ENCODE data around the gene THRB. TPM values are rescaled to one million over a fixed set of nuclear protein-coding genes. Genes with fewer than 3 reads are reported as not detected.

THRB gene
- total RNA-seq, 1 experiment from 2014 or later, result not detected

DNA sequence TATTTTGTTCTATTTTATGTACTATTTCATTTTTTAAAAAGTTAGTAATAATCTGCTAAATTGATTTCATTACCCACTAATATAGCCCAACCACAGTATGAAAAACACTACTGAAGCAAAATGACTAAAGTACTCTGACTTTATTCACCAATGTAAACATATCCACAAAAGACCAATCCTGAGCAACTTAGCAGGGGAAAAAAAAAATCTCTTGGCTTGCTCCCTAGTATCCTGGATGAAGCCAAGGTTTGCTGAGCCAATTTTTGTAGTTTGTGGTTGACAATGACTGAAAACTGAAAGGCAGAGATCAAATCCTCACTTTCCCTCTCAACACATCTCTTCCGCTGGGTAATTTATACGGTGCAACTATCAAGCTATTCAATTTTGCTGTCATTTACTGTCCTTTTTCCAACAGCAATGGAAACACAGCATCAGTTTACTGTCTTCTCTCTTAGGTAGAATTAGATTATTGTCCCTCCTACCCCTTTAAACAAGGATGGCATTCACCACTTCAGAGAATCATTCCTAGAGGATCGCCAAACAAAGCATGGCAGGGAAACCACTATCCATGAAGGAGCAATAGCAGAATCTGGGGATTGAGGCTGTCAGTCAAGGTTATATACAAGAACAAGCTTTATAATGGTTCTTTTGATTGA is 149.7 kb downstream of the THRB start:
- Histone ChIP-seq H3K4me3 (ENCODE audit: low read length) (no peak overlapping the region), H3K4me2 (ENCODE audit: low read depth, low read length, poor library complexity, severe bottlenecking) (no peak overlapping the region), H2AFZ (ENCODE audit: low read length) (no peak overlapping the region), H3K36me3 (ENCODE audit: insufficient read depth, low read length) (no peaks in the 10 kb centered on the region), H3K27ac (ENCODE audit: low read length) (no peak overlapping the region), H4K20me1 (ENCODE audit: insufficient read depth, low read depth, low read length) (no peaks in the 10 kb centered on the region), H3K9ac (ENCODE audit: low read length) (no peak overlapping the region), H3K4me1 (ENCODE audit: low read length) (no peaks in the 10 kb centered on the region), H3K9me2 (replicated peaks; ENCODE audit: insufficient read depth, low read length) (no peaks in the 10 kb centered on the region), H3K27me3 (ENCODE audit: low read length) (no peaks in the 10 kb centered on the region), H3K9me3 (ENCODE audit: low read length) (no peaks in the 10 kb centered on the region), H3K79me2 (ENCODE audit: low read length) (no peaks in the 10 kb centered on the region)
- DNase-seq, result no peak

DNA sequence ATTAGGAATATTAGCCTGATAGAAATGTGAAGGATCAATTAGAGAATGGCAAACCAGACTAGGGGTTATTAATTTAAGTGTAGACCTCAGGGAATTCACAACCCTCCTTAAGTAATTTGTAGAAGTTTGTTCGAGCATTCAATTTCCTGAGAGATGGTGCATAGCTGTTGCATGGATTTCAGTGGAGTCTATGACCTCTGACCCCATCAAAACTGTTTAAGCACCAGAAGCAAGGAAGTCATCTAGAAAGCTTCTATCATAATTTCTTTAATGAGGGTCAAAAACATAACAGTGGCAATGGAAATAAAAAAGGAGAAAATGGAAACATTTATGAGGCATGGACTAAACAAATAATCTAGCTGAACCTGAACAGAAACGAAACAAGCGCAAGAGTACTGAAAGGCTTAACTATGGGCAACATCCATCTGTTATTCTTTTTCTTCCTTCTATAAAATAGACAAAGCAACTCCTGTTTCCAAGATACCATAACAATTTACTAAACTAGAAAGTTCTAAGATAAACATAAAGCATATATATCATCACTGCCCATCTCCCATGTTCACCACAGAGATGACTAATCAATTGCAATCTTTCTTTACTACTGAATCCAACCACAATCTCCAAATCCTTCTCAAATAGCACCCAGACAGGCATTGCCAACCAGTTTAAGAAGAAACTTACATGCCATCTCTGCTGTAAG is 151.4 kb downstream of the THRB start:
- Histone ChIP-seq H3K4me2 (ENCODE audit: low read depth, low read length, poor library complexity, severe bottlenecking) (no peak overlapping the region), H3K4me1 (ENCODE audit: low read length) (no peaks in the 10 kb centered on the region), H3K9ac (ENCODE audit: low read length) (no peak overlapping the region), H4K20me1 (ENCODE audit: insufficient read depth, low read depth, low read length) (no peaks in the 10 kb centered on the region), H3K9me2 (replicated peaks; ENCODE audit: insufficient read depth, low read length) (no peaks in the 10 kb centered on the region), H3K79me2 (ENCODE audit: low read length) (no peaks in the 10 kb centered on the region), H3K36me3 (ENCODE audit: insufficient read depth, low read length) (no peaks in the 10 kb centered on the region), H2AFZ (ENCODE audit: low read length) (no peak overlapping the region), H3K27ac (ENCODE audit: low read length) (no peak overlapping the region), H3K9me3 (ENCODE audit: low read length) (no peaks in the 10 kb centered on the region), H3K27me3 (ENCODE audit: low read length) (no peaks in the 10 kb centered on the region), H3K4me3 (ENCODE audit: low read length) (no peak overlapping the region)
- DNase-seq, result no peak

DNA sequence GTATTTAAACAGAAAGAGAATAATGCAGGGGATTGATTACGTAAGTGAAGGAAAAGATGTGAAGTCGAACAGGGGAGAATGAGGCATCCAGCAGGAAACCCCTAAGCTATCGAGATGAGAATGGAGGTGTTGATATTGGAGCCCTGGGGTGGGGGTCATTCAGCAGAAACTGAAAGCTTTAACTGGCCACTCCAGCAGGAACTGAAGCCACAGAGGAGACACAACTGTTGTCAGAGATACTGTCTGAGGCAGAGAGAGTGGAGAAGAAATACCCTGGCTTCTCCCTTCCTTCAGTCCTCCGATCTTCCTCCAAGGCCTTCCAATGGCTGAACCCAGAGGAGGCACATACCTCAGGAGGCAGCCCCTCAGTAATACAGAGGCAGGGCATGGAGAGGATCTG is 152.4 kb downstream of the THRB start:
- Histone ChIP-seq H3K4me2 (ENCODE audit: low read depth, low read length, poor library complexity, severe bottlenecking) (no peak overlapping the region), H3K9ac (ENCODE audit: low read length) (no peak overlapping the region), H2AFZ (ENCODE audit: low read length) (no peak overlapping the region), H3K27me3 (ENCODE audit: low read length) (no peaks in the 10 kb centered on the region), H3K36me3 (ENCODE audit: insufficient read depth, low read length) (no peaks in the 10 kb centered on the region), H4K20me1 (ENCODE audit: insufficient read depth, low read depth, low read length) (no peaks in the 10 kb centered on the region), H3K27ac (ENCODE audit: low read length) (no peak overlapping the region), H3K4me3 (ENCODE audit: low read length) (no peak overlapping the region), H3K79me2 (ENCODE audit: low read length) (no peaks in the 10 kb centered on the region), H3K9me3 (ENCODE audit: low read length) (no peaks in the 10 kb centered on the region), H3K9me2 (replicated peaks; ENCODE audit: insufficient read depth, low read length) (no peaks in the 10 kb centered on the region), H3K4me1 (ENCODE audit: low read length) (no peaks in the 10 kb centered on the region)
- no peak for DNase-seq

DNA sequence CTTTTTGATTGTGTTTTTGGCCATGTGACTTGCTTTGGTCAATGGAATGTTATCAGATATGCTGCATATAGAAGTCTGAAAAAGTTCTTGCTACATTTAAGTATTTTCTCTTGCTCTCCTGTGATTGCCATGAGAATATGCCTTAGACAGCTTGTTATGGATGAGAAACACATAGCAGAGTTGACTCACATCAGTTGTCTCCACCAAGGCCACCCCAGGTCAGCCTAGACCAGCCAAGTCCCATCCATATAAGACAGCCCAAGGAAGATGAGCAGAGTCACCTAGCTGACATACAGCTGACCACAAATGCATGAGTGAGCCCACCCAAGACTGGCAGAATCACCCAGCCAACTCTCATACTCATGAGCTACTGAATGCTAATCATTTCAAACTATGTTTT is 153.0 kb downstream of the THRB start:
- Histone ChIP-seq H2AFZ (ENCODE audit: low read length) (no peak overlapping the region), H3K79me2 (ENCODE audit: low read length) (no peaks in the 10 kb centered on the region), H4K20me1 (ENCODE audit: insufficient read depth, low read depth, low read length) (no peaks in the 10 kb centered on the region), H3K4me3 (ENCODE audit: low read length) (no peak overlapping the region), H3K9ac (ENCODE audit: low read length) (no peak overlapping the region), H3K9me2 (replicated peaks; ENCODE audit: insufficient read depth, low read length) (no peaks in the 10 kb centered on the region), H3K27ac (ENCODE audit: low read length) (no peak overlapping the region), H3K27me3 (ENCODE audit: low read length) (no peaks in the 10 kb centered on the region), H3K36me3 (ENCODE audit: insufficient read depth, low read length) (no peaks in the 10 kb centered on the region), H3K4me2 (ENCODE audit: low read depth, low read length, poor library complexity, severe bottlenecking) (no peak overlapping the region), H3K9me3 (ENCODE audit: low read length) (no peaks in the 10 kb centered on the region), H3K4me1 (ENCODE audit: low read length) (no peaks in the 10 kb centered on the region)
- DNase-seq, result no peak

DNA sequence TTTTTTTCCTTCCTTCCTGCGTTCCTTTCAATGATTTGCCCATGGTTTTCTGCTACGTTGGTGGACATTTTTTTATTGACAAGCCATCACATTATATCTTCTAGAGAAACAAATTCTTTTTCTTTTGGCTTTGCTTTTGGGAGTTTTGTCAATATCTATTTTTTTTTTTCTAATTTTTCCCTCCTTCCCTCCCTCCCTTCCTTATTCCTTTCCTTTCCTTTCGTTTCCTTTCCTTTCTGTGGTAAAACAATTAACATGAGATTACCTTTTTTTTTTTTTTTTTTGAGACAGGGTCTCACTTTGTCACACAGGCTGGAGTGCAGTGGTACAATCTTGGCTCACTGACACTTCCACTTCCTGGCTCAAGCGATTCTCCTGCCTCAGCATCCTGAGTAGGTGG is 153.7 kb downstream of the THRB start:
- Histone ChIP-seq H3K27ac (ENCODE audit: low read length) (no peak overlapping the region), H3K36me3 (ENCODE audit: insufficient read depth, low read length) (no peaks in the 10 kb centered on the region), H3K4me2 (ENCODE audit: low read depth, low read length, poor library complexity, severe bottlenecking) (no peak overlapping the region), H3K4me1 (ENCODE audit: low read length) (no peaks in the 10 kb centered on the region), H4K20me1 (ENCODE audit: insufficient read depth, low read depth, low read length) (no peaks in the 10 kb centered on the region), H3K4me3 (ENCODE audit: low read length) (no peak overlapping the region), H3K9me3 (ENCODE audit: low read length) (no peaks in the 10 kb centered on the region), H3K27me3 (ENCODE audit: low read length) (no peaks in the 10 kb centered on the region), H3K9me2 (replicated peaks; ENCODE audit: insufficient read depth, low read length) (no peaks in the 10 kb centered on the region), H2AFZ (ENCODE audit: low read length) (no peak overlapping the region), H3K79me2 (ENCODE audit: low read length) (no peaks in the 10 kb centered on the region), H3K9ac (ENCODE audit: low read length) (no peak overlapping the region)
- DNase-seq, result no peak

DNA sequence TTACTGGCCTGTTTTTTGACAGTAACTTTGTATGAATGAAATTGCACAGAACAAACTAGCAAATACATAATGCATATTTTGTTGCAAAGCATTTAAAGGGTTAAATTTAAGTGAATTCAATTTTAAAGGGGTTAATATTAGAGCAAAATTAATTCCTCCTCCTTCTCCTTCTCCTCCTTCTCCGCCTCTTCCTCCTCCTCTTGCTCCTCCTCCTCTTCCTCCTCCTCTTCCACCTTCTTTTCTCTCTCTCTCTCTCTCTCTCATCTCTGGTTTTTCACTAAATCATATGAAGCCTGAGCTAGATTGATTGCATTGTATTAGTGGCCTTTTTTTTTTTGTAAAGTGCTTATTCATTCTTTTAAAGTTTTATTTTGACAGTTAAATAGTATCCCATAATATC is 154.5 kb downstream of the THRB start:
- no peak overlapping the region for H2AFZ ChIP-seq (ENCODE audit: low read length)
- H3K36me3 ChIP-seq (ENCODE audit: insufficient read depth, low read length), result no peaks in the 10 kb centered on the region
- no peaks in the 10 kb centered on the region for H3K4me1 ChIP-seq (ENCODE audit: low read length)
- no peak overlapping the region for H3K9ac ChIP-seq (ENCODE audit: low read length)
- H3K27ac ChIP-seq (ENCODE audit: low read length), result no peak overlapping the region
- H3K79me2 ChIP-seq (ENCODE audit: low read length), result no peaks in the 10 kb centered on the region
- no peaks in the 10 kb centered on the region for H3K27me3 ChIP-seq (ENCODE audit: low read length)
- no peak overlapping the region for H3K4me3 ChIP-seq (ENCODE audit: low read length)
- no peak for DNase-seq
- no peaks in the 10 kb centered on the region for H4K20me1 ChIP-seq (ENCODE audit: insufficient read depth, low read depth, low read length)
- no peaks in the 10 kb centered on the region for H3K9me3 ChIP-seq (ENCODE audit: low read length)
- H3K4me2 ChIP-seq (ENCODE audit: low read depth, low read length, poor library complexity, severe bottlenecking), result no peak overlapping the region
- H3K9me2 ChIP-seq (replicated peaks; ENCODE audit: insufficient read depth, low read length), result no peaks in the 10 kb centered on the region

DNA sequence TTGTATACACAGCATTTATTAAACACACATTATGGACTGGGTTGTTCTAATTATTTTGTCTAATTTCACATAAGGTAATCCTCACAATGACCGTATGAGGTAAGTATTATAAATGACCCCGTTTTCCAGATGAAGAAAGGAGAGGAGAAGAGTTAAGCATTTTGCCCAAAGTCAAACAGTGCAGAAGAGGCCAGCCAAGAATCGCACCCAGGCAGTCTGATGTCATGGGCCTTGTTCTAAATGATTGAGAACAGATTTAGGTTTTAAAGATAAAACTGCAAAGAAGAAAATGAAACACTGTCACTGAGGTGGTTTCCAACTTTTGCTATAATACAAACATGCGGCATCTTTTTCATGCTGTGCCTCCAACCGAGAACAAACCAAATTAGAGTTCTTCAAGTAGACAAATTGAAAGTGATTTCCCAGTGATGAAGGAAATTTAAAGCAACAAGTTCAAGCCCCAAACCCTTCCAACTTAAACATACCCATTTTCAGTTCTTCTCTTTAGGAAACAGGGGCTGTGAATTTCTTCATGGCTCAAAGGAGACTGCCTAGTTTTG is 155.3 kb downstream of the THRB start:
- no peak for DNase-seq
- H3K4me1 ChIP-seq (ENCODE audit: low read length), result no peaks in the 10 kb centered on the region
- H3K36me3 ChIP-seq (ENCODE audit: insufficient read depth, low read length), result no peaks in the 10 kb centered on the region
- H4K20me1 ChIP-seq (ENCODE audit: insufficient read depth, low read depth, low read length), result no peaks in the 10 kb centered on the region
- H3K9ac ChIP-seq (ENCODE audit: low read length), result no peak overlapping the region
- no peaks in the 10 kb centered on the region for H3K9me3 ChIP-seq (ENCODE audit: low read length)
- no peak overlapping the region for H3K4me2 ChIP-seq (ENCODE audit: low read depth, low read length, poor library complexity, severe bottlenecking)
- no peak overlapping the region for H3K27ac ChIP-seq (ENCODE audit: low read length)
- no peaks in the 10 kb centered on the region for H3K9me2 ChIP-seq (replicated peaks; ENCODE audit: insufficient read depth, low read length)
- no peak overlapping the region for H2AFZ ChIP-seq (ENCODE audit: low read length)
- H3K79me2 ChIP-seq (ENCODE audit: low read length), result no peaks in the 10 kb centered on the region
- no peak overlapping the region for H3K4me3 ChIP-seq (ENCODE audit: low read length)
- H3K27me3 ChIP-seq (ENCODE audit: low read length), result no peaks in the 10 kb centered on the region

DNA sequence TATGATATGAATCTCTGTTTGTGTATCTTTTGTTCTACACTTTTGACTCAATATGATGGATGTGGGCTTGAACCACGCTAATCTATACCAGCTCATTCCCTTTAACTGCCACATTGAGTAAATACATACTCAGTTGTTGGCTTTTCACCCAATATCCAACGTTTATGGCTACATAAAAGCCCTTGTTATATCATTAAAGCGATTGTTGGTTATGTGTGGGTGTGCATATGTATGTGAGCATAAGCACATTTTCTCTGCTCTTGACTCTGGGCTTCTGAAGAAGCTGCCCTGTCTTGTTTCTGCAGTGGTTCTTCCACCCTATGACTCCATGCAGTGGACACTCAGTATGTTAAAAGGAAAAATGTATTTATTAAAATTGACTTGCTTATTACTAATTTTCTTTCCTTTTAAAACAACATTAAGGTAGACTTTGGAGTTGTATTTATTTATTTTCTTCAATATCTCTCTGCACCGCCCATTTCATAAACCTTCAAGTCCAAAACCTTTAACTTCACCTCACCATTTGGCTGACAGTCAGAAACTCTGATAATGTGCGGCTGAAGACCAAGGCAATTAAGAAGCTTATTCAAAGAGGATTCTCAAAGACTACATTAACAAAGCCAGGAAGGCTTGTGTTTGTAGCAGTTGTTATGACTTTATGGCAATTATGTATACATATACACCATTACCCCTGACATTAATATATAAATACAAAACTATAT is 156.1 kb downstream of the THRB start:
- no peak overlapping the region for H3K27ac ChIP-seq (ENCODE audit: low read length)
- H3K9ac ChIP-seq (ENCODE audit: low read length), result no peak overlapping the region
- H3K9me3 ChIP-seq (ENCODE audit: low read length), result no peaks in the 10 kb centered on the region
- H3K4me3 ChIP-seq (ENCODE audit: low read length), result no peak overlapping the region
- H2AFZ ChIP-seq (ENCODE audit: low read length), result no peak overlapping the region
- H4K20me1 ChIP-seq (ENCODE audit: insufficient read depth, low read depth, low read length), result no peaks in the 10 kb centered on the region
- no peaks in the 10 kb centered on the region for H3K79me2 ChIP-seq (ENCODE audit: low read length)
- no peak overlapping the region for H3K4me2 ChIP-seq (ENCODE audit: low read depth, low read length, poor library complexity, severe bottlenecking)
- H3K27me3 ChIP-seq (ENCODE audit: low read length), result no peaks in the 10 kb centered on the region
- H3K4me1 ChIP-seq (ENCODE audit: low read length), result no peaks in the 10 kb centered on the region
- no peak for DNase-seq
- H3K36me3 ChIP-seq (ENCODE audit: insufficient read depth, low read length), result no peaks in the 10 kb centered on the region
- H3K9me2 ChIP-seq (replicated peaks; ENCODE audit: insufficient read depth, low read length), result no peaks in the 10 kb centered on the region

Data from Karpas-422 (cell line).